GOT3 (cell line): Measurements from ENCODE around the gene PARN.

Experiments
- DNase-seq: peaks from one replicate; lab custom pipeline; 2025; ENCODE audit warnings: mixed read lengths; lab: John Stamatoyannopoulos, UW

The PARN gene

DNA sequence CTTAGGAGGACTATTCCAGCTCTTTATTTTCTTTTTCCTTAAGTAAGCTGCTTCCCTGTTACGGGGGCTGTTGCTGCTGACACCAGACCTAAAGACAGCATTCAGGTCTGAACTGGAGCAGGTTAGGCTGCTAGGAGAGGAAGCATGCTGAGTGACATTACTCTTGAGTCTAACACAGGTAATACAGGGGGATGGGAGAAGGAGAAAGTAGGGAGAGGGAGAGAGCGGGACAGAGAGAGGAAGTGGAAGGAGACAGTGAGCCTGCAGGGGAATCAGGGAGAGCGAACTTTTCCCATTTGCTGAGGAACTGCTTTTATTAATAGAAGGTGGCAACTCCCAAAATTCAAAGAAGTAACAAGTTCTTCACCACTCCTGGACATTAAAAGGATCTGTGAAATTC, 130.9 kb downstream of the PARN start:
- DNase-seq, result no peak

DNA sequence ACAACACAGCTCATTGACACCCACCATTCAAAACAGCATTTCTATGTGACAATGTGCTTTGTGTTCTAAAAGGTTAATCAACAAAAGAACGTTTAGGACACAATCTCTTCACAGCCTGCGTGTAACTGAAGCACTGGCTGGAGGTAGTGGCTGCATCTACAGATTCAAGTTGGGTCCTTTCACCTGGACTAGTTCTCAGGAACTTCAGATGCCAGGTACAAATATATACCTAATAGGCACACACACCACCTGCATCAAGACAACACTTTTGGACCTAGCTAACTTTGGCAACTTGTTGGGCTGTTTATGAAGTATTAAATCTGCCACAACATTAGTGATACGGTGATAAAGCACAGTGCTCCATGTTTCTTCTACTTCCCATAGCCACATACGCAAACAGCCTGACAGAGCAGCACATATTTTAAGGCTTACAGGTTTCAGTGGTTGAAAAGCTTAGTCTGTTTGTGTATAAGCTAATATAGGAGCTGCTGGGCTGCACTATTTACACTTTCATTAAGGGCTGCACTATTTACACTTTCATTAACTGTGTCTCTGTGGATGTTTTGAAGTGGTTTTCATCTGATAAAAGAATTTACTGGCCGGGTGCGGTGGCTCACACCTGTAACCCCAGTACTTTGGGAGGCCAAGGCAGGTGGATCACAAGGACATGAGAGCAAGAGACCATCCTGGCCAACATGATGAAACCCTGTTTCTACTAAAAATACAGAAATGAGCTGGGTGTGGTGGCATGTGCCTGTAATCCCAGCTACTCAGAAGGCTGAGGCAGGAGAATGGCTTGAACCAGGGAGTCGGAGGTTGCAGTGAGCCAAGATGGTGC, 132.6 kb downstream of the PARN start:
- no peak for DNase-seq

DNA sequence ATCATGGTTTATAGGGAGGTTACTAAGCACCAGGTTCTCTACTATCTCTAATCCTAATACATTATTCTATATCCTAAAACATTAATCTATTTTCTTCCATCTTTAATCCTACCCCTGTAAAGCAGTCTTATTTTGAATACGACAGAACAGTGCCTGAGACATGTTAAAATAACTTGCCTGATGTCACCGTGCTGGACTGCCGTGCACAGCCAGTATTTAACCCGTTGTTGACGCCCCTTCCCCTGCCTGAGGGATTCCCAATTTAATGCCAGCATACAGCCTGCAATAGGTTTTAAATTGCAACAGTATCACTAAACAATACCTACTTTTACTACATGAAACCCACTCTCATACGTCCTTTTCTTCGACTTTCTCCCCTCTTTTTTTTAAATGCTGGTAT, 133.3 kb downstream of the PARN start:
- no peak for DNase-seq

DNA sequence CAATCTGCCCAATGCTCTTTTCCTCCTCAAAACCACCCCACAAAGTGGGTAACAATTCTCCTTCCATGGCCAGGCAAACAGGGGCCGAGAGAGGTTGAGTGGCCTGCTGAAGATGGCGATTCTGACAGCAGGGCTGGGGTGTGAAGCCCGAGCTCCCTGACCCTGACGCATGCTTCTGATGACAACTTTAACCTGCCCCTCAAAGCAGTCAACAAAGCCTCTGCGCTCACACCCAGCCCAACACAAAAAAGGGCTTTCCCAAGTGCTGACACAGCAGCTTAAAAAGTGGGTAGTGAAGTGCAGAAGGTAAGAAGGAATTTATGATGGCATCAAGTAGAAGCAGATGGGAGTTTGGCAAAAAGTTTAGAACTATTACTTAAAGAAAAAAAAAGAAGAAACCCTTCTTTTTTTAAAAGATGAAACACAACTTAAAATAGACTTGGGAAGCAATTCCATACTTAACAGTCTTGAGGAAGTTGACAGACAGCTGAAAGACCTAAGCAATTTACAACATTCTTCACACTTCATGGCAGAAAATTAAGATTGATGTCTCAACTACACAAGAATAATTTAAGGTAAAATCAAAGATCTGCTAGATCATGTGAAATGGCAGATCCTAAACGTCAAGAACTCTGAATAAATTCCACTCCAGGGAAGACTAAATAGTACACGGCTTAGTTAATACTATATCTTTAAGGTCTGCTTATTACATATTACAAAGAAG, 133.9 kb downstream of the PARN start:
- no peak for DNase-seq

DNA sequence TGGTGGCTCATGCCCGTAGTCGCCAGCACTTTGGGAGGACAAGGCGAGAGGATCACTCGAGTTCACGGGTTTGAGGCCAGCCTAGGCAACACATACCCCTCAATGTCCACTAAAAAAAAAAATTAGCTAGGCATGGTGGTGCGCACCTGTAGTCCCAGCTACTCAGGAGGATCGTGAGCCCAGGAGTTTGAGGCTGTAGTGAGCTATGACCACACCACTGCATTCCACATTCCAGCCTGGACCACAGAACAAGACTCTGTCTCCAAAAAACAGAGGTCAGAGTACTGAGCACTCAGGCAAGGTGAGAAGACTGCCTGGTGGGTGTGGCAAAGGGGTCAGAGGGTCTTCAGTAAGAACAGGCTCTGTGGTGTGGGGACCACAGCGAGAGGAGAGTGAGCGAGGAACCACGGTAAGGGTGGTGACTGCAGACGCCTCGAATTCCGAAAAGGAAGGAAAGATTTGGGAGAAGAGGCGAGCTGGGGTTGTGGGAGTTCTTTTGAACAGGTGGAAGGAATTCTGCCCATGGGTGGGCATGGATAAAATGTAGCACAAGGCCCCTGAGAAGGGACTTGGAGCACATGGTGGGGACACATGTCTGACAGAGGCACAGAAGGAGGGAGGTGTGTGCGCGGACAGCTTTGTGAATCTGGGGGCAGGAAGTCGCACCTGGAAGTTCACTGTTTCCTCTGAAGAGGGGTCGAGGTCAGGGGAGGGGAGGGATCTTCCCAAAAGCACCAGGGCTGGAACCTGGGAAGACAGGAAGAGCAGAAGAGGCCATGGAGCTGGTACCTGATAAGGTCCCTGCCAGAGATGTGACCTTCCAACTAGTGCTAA, 134.6 kb downstream of the PARN start:
- no peak for DNase-seq

DNA sequence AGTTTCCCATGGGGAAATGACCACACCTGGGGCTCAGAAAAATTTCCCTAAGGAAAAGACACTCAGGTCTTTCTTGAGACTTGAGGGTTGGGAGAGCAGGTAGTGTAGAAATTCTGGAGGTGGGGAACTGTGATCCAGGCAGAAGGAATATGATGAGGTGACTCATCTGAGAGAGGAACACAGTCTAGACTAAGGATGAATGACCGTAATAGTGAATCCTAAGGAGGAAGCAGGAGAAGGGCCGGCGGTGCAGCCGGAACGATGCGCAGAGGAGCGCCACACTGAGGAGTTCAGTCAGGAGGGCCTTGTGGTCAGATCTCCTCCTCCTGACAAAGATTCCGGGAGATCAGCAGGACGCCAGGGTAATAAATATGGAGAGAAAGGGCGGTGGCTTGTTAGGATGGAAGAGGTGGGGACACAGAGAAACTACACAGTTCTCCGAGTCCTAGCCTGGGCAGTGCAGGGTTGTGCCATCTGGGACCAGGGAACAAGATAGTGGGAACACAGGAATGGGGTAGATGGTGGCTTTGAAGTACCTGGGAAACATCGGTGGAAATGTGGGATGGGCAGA, 135.6 kb downstream of the PARN start:
- no peak for DNase-seq

DNA sequence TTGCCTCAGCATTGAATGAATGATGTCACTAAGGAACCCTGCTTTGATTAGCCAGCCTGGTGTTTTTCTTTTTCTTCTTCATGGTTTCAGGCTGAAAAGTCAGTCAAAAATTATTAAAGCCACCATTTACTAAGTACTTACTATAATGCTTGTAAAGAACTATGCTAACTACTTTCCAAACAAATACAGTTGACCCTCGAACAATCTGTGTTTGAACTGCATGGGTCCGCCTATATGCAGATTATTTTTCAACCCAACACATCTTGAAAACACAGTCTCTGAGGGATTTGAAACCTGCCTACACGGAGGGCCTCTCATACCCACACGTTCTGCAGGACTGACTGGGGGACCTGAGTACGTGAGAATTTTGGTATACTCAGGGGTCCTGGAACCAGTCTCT, 136.3 kb downstream of the PARN start:
- no peak for DNase-seq

DNA sequence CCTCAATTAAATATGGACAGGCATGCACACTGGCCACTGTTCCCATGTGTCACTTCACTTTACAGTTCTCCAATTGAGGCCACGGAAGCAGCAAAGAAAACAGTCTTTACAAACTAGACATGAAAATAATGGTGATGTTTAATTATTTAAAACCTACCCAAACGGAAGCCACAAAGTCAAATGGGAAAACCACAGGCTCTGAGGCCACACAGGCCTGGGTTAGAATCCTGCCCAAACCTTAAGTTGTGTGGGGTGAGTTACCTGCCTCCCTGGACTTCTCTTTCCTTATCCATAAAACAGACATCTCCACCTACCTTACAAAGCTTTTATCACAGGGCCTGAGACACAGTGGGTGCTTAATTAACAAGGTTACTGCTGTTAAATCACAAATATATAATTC, 137.4 kb downstream of the PARN start:
- no peak for DNase-seq

DNA sequence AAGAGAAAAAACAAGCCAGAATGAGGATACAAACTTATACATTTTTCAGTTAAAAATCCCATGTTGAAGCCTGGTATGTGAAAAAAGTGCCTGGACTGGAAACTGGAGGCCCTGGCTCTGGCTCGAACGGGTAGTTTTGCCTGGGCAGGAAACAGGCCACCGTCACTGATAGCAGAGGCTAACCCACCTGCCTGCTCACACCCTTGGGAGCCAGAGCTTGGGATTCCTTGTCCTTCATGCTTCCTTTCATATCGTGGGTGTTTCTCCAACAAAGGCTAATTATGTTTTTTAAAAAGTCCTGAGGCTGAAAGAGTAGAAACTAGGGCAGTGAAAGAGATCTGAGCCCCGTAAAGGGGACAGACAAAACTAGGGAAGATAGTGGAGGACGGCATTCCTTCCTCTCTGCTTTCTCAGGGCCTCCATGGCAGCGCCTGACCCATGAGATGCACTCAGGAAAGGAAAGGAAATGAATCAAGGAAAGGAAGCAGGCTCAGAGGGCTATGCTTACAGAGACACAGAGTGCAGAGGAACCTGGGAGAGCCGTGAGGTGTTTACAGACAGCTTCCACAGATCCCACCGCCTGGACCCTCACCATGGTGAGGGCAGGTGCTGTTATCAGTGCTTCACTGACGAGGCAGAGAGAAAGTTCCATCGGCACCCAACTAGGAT, 138.1 kb downstream of the PARN start:
- DNase-seq, result no peak

DNA sequence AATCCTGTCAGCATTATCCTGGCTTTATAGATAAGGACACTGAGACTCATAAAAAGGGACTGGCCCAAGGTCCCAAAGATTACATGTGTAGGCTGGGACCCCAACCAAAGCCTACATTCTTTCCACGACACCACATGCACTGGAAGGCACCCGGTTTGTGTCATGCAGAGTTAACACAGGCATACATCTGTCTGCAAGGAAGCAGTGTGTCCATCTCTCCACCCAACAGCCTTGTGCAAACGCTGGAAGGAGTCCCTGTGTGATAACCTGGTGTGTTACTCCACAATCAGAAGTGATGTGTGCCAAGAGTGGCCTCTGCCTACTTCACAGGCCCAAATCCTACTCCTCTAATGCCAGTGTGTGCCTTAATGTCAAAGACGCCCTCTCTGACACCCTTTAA, 139.8 kb downstream of the PARN start:
- DNase-seq, result no peak

DNA sequence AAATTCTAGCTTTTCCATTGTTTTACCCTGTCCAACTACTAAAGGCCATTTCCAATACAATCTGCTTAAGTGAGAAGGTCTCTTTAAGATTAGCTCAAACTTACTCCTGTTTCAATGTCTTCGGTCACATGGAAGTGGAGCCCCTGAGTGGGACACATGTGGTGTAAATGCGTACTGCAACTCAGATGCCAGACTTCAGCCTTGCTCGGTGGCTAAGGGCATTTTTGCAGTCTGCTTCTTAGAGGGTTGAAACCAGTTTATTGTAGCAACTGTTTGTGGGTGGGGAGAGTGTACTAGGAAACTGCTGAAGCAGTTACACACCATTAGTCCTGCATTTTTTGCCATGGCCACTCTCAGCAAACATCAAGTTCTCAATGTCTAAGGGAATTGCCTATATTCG, 140.6 kb downstream of the PARN start:
- no peak for DNase-seq

DNA sequence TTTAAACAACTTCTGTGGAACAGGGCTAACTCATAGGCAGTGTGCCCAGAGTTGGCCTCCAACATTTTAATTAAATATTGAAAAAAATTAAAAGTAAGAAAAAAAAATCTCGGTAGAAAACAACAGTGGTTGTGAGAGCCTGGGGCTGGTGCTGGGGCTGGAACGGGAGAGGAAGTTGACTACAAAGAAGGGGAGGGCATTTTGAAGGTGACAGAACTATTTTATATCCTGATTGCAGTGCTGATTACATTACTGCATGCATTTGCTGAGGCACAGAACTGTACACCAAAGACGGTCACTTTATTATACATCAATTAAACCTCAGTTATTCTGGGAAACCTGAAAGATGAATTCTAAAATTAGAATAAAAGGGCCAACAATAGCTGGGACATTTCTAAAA, 142.5 kb downstream of the PARN start:
- DNase-seq, result no peak

DNA sequence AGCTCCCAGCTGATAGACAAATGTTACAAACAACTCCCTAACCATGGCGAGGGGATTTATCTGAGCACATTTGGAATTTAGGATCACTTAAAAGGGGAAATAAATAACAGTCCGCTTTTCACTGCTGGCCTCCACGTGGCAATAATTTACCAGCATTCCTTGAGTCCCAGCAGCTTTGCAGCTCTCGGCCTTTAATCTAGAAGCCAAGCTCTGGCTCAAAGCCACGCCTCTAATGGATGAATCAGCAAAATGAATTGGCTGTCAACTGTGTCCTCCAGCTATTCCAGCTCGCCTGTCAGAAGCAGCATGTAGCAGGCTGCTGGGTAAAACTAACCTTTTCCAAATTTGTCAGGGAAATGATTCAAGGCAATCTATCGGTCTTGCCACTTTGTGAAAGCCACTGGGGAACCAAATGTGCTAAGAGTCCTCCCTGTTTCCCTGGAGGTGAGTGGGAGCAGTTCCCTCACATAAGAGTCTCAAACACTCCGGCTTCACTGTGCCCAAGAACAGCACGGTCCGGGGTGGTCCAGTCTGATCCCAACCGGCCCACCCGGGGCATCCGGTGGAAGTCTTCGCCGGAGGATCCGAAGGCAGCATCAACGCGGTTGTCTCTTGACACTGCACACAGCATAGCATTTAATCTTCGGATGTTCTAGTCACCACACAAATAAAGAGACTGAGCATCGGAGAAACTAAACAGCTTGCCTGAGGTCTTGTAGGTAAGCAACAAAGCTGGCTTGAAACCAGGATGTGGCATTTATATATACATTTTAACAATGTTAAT, 143.3 kb downstream of the PARN start:
- peak; percentile 33 for DNase-seq

DNA sequence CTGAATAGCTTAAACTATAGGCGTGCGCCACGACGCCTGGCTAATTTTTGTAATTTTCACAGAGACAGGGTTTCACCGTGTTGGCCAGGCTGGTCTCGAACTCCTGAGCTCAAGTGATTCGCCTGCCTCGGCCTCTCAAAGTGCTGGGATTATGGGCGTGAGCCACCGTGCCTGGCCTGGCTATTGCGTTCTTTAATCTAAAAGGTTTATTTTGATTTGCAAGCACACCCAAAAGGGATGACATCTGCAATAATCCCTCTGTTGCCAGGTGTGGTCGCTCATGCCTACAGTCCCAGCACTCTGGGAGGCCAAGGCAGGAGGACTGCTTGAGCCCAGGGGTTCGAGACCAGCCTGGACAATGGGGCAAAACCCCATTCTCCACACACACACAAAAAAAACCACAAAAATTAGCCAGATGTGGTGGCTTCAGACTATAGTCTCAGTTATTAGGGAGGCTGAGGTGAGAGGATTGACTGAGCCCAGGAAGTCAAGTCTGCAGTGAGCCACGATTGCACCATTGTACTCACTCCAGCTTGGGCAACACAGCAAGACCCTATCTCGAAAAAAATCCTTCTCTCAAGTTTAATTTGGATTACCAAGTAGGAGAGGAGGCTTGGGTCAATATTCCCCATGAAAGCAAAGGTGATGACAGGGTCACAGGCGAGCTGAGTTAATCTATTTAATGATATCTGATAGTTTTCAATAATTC, 144.1 kb downstream of the PARN start:
- no peak for DNase-seq

DNA sequence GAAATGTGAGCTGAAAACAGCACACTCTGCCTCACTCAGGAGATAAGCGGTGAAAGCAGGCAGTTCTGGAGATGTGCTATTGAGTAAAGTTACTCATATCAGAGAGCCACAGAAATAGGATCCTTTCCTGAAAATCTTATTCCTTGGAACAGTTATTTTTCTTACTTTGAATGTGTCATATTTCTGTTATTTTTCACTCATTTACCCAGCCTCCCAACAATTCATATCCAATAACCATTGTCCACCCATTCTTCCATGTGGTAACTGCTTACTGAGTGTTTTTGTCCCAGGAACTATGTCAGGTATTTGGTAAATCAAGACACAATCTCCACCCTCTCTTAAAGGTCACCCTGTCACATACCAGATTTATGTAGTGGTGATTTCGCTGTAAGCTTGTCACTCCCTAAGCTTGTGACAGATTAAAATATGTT, 144.9 kb downstream of the PARN start:
- no peak for DNase-seq

DNA sequence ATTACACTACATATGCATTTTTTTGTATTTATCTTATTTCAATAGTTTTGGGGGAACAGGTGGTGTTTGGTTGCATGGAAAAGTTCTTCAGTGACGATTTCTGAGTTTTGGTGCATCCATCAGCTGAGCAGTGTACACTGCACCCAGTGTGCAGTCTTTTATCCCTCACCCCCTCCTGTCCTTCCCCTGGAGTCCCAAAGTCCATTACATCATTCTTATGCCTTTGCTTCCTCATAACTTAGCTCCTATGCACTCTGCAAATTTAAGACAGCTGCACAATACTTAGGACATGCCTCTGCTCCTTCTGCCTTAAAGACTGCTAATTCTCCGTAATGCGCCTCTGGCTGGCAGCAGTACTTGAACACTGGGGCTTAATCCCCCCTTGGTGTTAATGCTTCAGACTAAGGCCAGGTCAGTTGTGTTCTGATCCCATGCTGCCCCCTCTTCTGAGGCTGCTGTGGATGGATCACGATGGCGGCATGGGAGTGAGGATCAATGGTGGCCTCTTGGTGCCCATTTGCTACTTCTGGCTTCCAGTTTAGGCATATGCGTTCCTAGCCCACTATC, 146.2 kb downstream of the PARN start:
- no peak for DNase-seq

DNA sequence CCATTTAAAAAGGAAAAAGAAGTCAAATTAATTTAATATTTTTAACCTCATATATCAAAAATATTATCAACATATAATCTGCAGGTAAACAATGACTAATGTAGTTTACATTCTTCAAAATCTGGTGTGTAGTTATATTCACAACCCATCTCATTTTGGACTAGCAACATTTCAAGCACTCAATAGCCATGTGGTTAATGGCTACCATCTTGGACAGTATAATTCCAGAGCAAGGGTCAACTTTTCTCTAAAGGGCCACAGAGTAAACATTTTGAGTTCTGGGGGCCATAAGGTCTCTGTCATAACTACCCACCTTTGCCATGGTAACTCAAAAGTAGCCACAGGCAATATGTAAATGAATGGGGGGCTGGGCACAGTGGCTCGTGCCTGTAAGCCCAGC, 153.9 kb downstream of the PARN start:
- no peak for DNase-seq

DNA sequence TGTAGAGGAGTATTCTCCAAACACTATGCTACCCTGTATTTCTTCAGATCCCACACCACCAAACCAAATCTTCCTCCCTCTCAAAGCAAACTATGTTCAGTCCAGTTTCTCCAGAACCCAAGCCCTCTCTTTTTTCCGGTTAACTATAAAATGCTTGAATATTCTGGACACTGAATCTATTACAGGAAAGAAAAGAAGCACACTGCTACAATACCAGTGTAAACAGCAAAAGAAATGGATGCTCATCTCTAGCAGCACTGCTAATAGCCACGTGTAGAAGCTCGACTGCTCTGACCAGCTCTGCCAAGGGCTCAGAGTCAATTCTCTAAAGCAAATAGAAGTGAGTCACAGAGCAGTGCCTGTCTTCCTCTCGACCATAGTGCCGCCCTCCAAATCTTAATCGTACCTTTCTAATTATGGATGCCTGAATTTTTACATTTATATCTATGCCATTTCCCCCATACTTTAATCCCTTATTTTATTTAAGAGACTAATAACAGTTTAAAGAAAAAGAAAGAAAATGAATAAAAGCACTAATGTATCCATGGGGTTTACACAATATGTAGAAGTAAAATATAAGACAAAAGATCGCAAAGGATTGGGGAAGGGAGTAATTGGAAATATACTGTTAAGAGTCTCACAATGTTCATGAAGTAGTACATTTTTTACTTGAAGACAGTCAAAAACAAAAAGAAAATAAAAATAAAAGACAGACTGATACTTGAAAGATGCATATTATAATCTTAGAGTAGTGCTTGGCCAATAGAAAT, 154.5 kb downstream of the PARN start:
- DNase-seq, result no peak

DNA sequence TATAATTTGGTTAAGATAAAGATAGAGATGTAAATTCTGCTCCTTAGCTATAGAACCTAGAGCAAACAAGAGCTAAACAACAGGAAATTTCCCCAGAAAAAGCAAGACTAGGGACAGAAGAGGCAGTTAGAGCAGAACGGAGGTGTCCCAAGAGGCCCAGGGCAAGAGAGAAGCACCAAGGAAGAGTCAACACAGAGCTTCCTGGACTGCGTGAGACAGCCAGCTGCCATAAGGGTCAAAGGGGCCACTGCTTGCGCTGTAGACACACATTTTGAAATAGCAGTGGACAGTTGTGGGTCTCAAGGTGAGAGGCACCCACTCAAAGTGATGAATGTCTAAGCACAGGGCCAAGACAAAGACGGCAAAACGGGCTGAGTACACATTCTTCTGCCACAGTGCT, 156.6 kb downstream of the PARN start:
- no peak for DNase-seq
